GM19395 (cell line): ENCODE measurements around the gene TSHZ3.

ENCODE experiments used
- ATAC-seq: cut with Tn5 transposase; IDR thresholded peaks from one replicate; pipeline ENCODE4 v1.9.1; 2021; ENCODE audit warnings: mild to moderate bottlenecking, moderate library complexity; ENCODE audit not compliant: unreplicated experiment

The TSHZ3 gene

DNA sequence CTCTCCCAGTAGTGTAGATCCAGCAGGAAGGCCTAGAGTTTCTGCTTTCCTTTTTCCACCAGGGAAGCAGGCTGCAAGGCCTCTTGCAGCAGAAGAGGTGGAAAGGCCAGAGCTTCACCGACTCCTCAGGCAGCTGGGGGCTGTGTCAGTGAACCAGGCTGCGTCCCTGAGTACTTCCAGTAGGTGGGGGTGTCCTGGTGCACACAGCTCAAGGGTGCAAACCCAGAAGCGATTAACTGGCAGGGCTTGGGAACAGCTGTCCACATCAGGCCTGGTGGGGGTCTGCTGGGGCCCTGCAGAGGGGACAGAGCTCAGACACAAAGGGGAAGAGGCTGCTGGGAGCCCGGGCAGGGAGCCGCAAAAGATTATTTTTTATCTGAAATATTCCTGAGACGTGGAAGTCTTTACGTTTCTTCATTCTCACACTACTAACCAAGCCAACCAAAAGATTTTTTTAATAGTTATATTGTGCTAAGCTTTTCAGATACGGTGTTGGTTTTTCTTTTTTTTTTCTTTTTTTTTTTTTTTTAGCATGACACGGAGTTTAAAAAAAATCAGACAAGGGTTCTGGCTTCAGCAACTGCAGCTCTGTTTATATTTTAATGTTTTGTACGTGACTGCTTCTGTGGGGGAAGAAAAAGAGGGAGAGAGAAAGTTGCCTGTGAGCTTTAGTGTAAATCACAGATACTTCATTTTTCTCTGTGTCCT lies 11.0 kb downstream of the TSHZ3 start:
- ATAC-seq: no peak

DNA sequence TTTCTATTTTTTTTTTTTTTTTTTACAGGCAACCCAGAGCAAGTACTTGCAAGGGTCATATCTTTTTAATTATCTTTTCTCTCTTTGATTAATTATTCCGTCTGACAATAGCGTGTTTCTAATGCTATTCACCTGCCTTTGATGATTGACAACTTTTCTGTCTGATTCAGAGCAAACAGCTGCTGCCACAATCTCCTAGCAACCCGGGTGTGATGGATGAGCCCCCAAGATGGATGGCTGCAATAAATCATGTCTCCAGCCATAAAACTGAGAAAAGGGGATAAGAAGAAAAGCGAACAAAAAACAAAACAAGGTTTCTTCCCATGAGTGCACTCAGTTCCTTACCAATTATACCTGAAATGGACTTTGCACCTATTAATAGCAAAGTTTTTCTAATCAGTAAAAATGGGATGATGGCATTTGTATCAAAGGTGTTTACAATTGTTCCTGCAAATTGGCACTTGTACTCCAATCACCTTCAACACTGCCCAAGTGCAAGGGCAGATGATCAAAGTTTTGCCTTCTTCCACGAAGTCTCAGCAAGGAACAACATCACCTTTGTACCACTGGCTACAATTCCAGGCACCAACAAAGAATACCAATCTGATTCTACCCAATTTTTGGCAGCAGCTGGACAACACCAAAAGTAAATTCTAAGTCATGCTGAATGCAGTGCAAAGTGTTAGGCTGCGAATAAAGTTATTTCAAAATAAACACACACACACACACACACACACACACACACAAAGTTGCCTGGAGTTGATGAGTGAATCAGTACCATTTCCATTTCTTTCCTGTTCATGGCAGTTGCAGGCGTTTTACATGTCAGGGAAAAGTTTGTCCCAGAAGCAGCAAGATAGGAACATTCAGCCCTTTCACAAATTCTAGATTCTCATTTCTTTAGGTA lies 12.0 kb downstream of the TSHZ3 start:
- no peak for ATAC-seq

DNA sequence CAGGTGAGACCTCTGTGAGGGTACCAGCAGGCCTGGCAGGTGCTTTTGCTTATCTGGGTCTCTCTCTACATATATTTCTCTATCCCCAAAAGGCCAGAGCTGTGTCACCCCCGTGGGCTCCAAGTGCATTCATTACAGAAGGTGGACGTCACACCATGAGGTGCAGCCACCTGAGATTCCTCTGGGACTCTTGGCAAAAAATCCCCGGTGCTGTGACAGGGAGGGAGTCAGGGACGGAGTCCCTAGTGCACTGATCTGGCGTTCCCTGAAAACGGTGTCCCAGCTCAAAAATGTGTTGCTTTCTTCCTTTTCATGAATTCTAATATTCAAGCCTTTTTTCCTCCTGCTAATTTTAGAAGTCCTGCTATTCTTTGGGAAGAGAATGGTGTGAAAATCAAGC lies 13.5 kb downstream of the TSHZ3 start:
- ATAC-seq: no peak

DNA sequence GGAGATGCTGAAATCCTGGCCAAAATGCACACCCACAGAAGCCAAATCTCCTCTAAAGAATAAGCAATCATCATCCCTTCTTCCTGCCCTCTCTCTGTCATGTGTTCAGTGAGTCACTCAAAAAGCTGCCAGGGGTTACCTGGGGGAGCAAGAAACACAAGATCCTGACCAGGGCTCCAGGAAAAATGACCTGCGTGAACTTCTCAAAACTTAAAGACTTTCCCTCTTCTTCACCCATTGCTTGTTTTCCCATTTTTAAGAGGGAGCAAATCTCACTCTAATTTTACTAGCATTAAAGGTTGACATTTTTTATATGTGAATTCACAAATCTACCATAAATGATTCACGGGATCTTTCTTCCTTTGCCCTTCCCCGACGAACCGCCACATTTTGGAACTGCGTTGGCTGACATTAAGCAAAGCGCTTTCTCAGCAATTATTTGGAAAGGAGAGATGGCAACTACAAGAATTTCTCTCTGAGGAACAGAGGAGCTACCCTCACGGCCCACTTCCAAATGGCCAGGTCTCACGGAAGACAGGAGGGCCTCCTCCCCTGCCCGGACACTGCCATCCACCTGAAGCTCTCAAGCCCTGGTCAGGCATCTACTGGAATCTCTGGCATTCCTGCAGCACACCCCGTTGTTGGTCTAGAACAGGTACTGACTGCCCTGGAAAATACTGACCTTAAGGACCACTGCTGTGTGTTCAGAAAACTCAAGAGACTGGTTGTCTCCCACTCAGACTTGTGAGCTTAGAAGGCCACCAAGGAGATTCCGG lies 14.2 kb downstream of the TSHZ3 start:
- no peak for ATAC-seq

DNA sequence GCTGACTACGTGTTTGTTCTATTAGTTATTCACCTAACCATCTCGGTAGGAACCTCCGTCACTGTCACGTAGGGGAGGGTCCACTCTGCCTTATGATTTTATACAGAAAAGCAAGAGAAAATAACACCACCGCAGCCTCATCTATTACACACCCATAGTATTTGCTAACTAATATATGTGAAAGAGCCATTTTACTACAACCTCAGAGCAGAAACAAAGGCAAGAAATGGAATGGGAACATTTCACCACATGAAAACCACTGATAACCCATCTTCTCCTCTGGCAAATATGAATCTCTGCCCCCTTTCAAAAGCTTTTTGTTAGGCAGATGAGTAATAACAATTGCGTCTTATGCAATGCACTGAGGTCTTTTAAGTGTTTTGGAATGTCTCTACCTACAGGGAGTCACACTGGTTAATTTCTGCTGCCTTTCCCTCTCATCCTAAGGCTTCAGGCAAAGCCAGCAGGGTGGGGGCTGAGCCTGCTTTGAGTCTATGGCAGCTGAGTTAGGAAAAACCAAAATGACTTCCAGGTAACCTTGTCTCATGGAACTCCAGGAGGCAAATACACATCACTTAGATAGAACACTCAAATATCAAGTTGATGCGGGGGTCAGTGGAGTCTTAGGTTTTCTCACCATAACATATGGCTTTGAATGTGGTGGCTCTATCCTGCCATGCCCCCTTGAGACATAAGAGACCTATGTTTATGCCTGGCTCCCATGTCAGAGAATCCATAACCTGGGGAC lies 15.0 kb downstream of the TSHZ3 start:
- ATAC-seq: no peak

DNA sequence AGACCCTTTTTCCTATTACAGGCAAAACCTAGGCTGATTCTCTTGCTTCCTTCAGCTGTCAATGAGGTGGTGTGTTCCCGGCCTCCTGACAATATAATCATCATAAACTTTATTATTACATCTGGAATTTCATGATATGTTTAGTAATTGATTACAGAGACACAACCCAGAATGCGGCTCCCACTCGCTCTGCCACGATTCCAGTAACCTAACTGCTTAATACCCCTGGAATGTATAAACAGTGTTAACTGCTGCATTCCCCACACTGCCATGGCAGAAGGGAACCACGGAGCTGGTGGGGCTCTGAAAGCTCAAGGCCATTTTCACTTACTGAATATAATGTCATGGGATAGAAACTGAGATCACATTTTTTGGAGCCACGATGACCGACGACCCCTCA lies 17.1 kb downstream of the TSHZ3 start:
- ATAC-seq: no peak

DNA sequence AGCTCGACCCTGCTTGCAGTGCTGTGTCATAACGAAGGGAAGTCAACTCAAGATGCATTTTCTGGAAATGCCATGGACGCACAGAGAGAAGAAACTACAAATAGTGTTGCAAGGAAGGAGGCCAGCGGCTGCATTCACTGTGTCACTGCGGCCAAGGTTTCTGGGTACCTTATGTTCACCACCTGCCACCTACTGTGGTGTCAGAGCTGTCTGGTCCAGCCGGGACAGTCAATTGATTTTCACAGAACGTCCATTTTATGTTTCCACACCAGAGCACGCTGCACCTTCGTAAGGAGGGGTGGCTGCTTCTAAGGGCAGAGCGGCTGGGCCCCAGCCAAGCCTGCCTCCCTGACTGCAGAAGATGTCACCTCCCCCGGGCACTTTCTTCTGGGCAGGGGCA lies 17.7 kb downstream of the TSHZ3 start:
- no peak for ATAC-seq

DNA sequence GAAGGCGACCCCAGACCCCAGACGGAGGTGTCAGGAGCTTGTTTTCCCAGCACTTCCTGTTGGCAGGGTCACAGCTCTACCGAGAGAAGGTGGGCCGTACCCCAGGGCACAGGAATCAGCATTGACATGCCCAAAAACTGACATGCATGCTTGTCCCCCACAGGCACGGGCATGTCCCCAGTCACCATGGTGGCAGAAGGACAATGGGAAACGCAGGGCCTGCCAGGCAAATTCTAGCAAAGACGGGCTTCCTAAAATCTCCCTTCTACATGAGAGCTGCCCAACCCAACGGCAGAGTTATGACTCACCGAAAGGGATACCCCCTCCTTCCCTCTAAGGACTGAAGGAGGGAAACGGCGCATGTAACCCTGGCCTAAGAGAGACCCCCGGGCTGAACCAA lies 18.5 kb downstream of the TSHZ3 start:
- no peak for ATAC-seq

DNA sequence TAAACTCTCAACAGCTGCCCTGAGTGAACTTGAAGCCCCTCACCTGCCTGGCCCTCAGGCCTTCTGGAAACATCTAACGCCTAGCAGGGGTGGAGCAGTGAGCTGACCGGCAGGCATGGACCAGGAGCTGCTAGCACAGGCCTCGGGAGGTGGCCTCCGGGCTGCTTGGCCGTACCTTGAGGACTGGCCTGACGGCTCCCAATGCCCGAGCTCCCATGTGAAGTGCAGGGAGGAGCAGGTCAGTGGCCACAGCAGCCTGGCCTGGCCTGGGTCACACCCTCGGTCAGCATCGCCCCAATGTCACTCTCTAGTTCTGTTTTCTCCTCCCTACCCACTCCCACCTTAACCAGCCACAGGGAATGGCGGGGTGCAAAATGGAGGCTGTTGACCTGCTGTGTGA lies 19.0 kb downstream of the TSHZ3 start:
- ATAC-seq: no peak

DNA sequence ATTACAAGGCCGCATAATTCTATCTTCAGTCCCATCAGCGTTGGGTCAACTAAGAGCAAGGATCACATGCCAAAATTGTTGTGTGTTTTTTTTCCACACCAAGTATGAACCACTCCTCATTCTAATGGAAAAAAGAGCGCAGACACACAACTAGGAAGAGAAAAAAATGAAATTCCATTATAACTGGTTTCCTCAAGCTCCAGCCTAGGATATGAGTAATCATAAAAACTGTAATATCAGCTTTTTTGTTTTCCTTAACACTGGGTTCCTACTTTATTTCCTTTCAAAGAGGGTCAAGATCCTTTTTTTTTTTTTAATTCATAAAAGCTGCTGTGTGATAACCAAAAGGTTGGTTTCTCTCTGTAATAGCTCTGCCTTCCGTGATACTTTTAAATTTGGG lies 19.4 kb downstream of the TSHZ3 start:
- ATAC-seq: no peak

DNA sequence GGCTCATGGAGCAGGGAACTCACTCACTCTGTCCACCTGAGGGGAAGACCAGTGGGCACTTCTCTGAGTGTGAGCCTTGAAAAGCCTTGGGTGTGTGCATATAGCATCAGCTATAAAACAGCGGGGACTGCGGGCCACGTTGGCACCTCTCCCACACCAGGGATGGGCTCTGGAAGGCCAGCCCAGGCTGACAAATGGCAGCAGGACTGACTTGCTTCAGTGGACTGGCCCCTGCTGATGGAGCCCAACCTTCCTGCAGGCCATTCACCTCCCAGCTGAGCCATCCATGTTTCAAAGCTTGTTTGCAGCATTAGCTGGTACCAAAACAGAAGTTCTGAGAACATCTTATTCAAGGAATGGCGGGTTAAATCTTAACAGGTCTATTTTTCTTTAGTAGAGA lies 21.0 kb downstream of the TSHZ3 start:
- ATAC-seq: no peak

DNA sequence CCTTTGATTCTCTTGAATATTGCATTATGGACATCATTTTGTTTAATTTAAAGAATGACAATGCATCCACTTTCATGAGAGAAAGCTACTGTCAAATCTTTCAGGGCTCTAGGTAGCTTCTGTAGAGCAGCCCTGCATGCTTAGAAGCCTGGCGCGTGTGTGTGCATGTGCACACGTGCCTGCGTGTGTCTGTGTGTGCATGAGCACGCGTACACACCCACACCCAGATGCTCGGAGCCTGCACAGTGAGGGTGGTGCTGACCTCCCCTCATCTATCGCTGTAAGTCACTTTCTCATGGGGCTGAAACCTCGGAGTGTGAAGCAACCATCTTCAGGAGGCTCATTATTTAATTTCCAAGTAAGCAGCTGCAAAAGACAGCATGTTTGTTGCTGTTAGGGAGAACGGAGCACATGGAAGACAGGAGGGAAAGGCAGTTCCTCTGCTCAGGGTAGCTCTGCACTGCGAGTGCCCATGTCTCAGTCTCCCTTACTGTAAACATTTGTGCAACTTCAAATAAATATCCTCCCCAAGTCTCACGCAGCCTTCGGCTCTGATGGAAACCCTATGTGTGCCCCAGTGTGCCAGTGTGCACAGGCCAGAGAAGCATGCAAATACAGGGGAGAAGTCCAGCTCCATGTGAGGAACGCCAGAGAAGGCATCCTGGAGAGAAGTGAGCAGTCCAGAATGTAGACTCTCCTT lies 22.8 kb downstream of the TSHZ3 start:
- ATAC-seq: no peak

DNA sequence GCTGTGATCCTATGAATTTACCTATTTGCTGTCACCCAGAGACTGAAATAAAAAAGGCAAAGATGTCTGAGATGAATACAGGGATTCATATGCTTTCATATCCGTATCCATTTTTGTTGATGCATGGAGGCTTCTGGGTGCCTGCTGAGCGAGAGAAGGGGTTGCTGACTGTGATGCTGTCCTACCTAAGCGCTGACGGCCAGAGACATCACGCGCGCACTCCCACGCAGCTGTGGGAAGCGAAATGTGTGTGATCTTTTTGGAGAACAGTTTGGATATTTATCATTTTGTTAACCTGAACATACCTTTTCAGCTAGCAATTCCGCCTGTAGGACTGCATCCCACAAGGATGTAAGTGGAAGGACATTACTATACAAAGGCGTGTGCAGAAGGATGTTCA lies 23.9 kb downstream of the TSHZ3 start:
- no peak for ATAC-seq

DNA sequence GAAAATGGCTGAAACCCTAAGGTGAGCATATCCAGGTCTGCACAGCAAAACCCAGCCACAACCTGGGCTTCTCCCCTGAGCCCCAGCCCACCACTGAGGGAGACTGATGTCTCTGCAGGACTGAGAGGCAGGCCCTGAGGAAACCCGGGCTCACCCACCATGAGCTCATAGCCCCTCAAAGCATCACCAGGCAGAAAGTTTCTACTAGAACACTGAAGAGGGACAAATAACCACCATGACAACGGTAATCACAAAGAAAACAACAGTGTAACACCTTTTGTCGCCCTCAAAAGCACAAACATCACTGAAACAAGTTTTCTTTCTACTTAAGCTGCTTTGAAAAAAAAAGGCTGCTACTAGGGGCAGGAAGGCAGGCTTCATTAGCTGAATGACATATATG lies 29.8 kb downstream of the TSHZ3 start:
- ATAC-seq: no peak

DNA sequence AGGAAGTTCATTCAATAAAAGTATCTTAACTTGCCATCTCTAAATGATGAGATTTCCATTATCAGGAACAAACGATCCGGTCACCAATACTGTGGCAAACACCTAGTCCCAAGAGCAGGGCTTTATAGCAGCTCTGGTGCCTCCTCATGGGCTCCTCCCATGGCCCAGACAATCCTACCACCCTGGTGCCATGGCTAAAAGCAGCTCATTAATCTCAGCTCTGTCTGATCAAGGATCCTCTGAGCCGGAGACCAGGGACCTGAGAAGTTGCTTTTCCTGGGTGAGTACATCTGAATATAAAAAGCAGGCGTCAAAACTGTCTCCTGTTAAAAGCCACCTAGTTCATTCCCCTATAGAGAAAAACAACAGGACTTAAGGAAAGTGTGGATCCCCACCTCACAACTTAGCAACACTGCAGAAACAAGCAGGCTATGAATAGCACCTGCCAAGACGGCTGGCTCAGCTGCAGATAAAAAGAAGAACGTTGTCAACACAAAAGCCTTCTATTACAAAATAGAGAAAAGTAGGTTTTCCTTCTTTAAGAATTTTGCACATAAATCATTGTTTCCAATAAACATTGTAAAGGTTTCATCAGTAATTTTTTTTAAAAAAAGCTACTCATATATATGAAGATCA lies 30.3 kb downstream of the TSHZ3 start:
- no peak for ATAC-seq

DNA sequence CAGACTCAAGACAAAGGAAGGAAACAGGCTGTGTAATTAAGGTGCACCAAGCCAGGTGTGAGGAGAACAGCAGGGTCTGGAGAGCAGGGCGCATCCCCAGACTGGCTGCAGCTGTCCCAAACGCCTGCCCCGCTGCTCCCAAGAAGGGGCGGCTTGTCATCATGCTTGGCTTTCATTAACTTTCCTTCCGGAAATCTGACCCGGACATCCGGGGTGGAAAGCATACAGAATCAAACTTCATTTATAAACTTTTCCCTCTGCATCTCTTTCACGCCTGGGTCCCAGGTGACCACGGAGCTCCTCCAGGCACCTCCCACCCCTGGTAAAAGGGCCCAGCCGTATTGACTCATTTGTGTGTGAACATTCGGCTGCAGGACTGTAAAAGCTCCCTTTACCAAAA lies 31.7 kb downstream of the TSHZ3 start:
- no peak for ATAC-seq

DNA sequence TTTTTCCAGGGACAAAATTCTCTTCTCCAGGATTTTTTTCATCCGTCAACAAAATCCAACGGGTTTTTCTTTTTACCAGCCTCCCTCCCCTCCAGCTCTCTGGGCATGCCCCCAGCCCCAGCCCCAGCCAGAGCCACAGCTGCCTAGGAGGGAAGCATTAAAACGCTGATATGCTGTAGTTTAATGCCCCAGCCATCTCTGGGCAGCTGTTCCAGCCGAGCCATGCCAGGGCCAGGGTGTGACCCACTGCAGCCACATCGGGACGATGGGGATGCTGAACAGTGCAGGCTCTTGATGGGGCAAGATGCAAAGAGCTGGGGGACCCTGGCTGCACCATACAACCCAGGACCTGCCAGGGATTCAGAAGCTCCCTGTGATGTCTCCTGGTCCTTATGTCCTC lies 32.1 kb downstream of the TSHZ3 start:
- no peak for ATAC-seq

DNA sequence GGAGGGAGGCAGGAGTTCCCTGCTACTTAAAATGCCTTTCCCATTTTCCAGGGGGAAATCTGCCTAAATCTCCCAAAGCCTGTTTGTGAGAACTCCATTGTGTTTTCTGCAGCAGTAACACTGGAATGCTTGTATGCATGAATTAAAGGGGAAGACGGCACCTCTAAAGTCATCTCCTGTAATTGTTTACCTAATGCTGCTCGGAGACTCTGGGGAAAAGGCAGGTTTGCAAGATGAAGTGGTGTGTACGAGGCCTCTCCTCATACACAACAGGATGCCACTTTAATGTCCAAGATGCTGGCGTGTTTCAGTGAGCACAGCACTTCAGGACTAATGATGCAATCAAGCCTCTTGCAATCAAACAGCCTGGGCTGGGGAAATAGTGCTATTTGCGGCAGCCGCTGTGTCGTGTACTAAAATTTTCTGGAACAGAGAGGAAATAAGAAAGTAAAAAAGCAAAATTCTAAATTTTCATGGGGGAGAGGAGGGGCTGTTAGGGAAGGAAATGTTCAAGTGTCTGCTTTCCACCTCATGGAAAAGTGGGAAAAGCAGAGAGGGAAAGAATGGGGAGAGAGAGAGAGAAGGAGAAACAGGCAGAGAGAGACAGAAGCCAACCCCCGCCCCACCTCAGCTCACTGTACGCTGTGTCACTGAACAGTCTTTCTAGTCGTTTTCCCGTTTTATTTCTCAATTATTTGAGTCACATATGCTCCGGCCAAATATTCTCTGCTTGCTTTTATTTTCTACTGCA lies 32.9 kb downstream of the TSHZ3 start:
- no peak for ATAC-seq

DNA sequence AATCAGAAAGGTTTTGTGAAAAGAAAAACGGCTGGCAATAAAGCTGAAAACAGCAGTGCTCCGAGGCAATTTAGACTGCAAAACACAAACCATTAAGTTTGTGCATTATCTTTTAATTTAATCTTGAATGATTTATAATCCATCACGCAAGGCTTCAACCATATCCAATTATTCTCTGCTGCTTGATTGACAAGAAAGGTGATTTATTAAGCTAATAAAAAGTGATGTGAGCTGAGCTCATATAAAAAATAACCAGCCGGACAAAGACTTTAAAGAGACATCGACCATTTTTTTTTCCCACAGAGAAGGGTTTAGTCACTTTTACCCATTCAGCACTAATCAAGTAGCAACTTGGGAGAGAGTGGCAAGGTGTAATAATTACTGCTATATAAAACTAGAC lies 33.6 kb downstream of the TSHZ3 start:
- ATAC-seq: no peak
